OCI-LY1 (cell line): Measurements from ENCODE around the gene SYNE1.

Experiments
- H2AFZ ChIP-seq: fragments of 200-600 bp; sonication (generic), shearing (Covaris generic); 2 replicates; pipeline ENCODE4 v1.6.0; 2014; ENCODE audit warnings: antibody characterized with exemption, mild to moderate bottlenecking, low read length
- H3F3A ChIP-seq: fragments of 200-600 bp; sonication (generic), shearing (Covaris generic); 2 replicates; pipeline ENCODE4 v1.6.0; 2014; ENCODE audit warnings: mild to moderate bottlenecking, antibody characterized with exemption, low read length, moderate library complexity; ENCODE audit not compliant: insufficient read depth
- H3K27ac ChIP-seq: fragments of 200-600 bp; sonication (generic); 2 replicates; pipeline ENCODE4 v1.5.1; 2014; ENCODE audit warnings: low read length, mixed run types, mild to moderate bottlenecking, low read depth; ENCODE audit not compliant: poor library complexity, severe bottlenecking
- H3K27me3 ChIP-seq: fragments of 200-600 bp; sonication (generic); 2 replicates; pipeline ENCODE4 v1.6.0; 2014; ENCODE audit warnings: antibody characterized with exemption, mild to moderate bottlenecking, low read length, moderate library complexity; ENCODE audit not compliant: insufficient read depth
- H3K36me3 ChIP-seq: fragments of 200-600 bp; sonication (generic); 2 replicates; pipeline ENCODE4 v1.6.1; 2014; ENCODE audit warnings: mild to moderate bottlenecking, antibody characterized with exemption, low read length, moderate library complexity, mixed read lengths; ENCODE audit not compliant: insufficient read depth
- H3K4me1 ChIP-seq: fragments of 200-600 bp; sonication (generic); 2 replicates; pipeline ENCODE4 v1.5.1; 2014; ENCODE audit warnings: mild to moderate bottlenecking, low read length, moderate library complexity; ENCODE audit not compliant: insufficient read depth, severe bottlenecking
- H3K4me2 ChIP-seq: fragments of 200-600 bp; sonication (generic), shearing (Covaris generic); 2 replicates; pipeline ENCODE4 v1.6.1; 2014; ENCODE audit warnings: low read length
- H3K4me3 ChIP-seq: fragments of 200-600 bp; sonication (generic); 2 replicates; pipeline ENCODE4 v1.5.1; 2014; ENCODE audit warnings: low read length, low read depth, mild to moderate bottlenecking, mixed read lengths; ENCODE audit not compliant: poor library complexity, severe bottlenecking
- H3K79me2 ChIP-seq: fragments of 200-600 bp; shearing (Covaris generic); 2 replicates; pipeline ENCODE4 v1.6.1; 2016; ENCODE audit warnings: mixed run types, low read length, mixed read lengths; ENCODE audit not compliant: insufficient read depth
- H3K9ac ChIP-seq: fragments of 200-600 bp; sonication (generic), shearing (Covaris generic); 2 replicates; pipeline ENCODE4 v1.6.1; 2014; ENCODE audit warnings: mild to moderate bottlenecking, low read length, mixed read lengths
- H3K9me2 ChIP-seq: fragments of 200-600 bp; sonication (generic), shearing (Covaris generic); 2 replicates; pipeline ENCODE4 v1.6.1; 2014; ENCODE audit warnings: low read depth, mild to moderate bottlenecking, low read length, mixed read lengths
- H3K9me3 ChIP-seq: fragments of 200-600 bp; shearing (Covaris generic); 2 replicates; pipeline ENCODE4 v1.6.1; 2014; ENCODE audit warnings: low read length, mixed read lengths
- H4K20me1 ChIP-seq: fragments of 200-600 bp; sonication (generic), shearing (Covaris generic); 2 replicates; pipeline ENCODE4 v1.6.0; 2016; ENCODE audit warnings: mild to moderate bottlenecking, low read length; ENCODE audit not compliant: insufficient read depth
- CTCF ChIP-seq: fragments of 200-600 bp; sonication (generic), shearing (Covaris generic); IDR thresholded peaks from 2 replicates; pipeline ENCODE4 v1.5.1; 2017; ENCODE audit warnings: mild to moderate bottlenecking, antibody characterized with exemption, low read length, moderate library complexity, mixed read lengths
- EZH2 ChIP-seq: fragments of 200-600 bp; sonication (generic), shearing (Covaris generic); IDR thresholded peaks from 2 replicates; pipeline ENCODE4 v1.8.0; 2017; ENCODE audit warnings: borderline replicate concordance, mixed run types, mild to moderate bottlenecking, antibody characterized with exemption, low read length, moderate library complexity, mixed read lengths

The SYNE1 gene

GRCh38 chr6:152257581-152257980, 379.6 kb downstream of the SYNE1 start:
- Histone ChIP-seq H3K4me3 (no peak overlapping the region), H3K36me3 (peaks cover 82% of the 10 kb centered on the region), H3K9me2 (no peaks in the 10 kb centered on the region), H3K4me2 (no peak overlapping the region), H3F3A (no peaks in the 10 kb centered on the region), H3K4me1 (no peaks in the 10 kb centered on the region), H4K20me1 (no peaks in the 10 kb centered on the region), H3K27ac (no peak overlapping the region), H3K27me3 (no peaks in the 10 kb centered on the region), H3K9me3 (peaks cover under 1% of the 10 kb centered on the region; the same call in 1 of the 2 replicates), H2AFZ (no peak overlapping the region), H3K9ac (no peak overlapping the region), H3K79me2 (no peaks in the 10 kb centered on the region)
- TF ChIP-seq CTCF = no peak
- TF ChIP-seq EZH2 = no peak

GRCh38 chr6:152250127-152250526, 387.0 kb downstream of the SYNE1 start:
- Histone ChIP-seq H4K20me1 (no peaks in the 10 kb centered on the region), H3K4me2 (no peak overlapping the region), H2AFZ (no peak overlapping the region), H3K4me3 (no peak overlapping the region), H3K79me2 (no peaks in the 10 kb centered on the region), H3F3A (no peaks in the 10 kb centered on the region), H3K9me3 (no peaks in the 10 kb centered on the region), H3K27ac (no peak overlapping the region), H3K36me3 (peaks cover 57% of the 10 kb centered on the region), H3K27me3 (no peaks in the 10 kb centered on the region), H3K9ac (no peak overlapping the region), H3K9me2 (no peaks in the 10 kb centered on the region), H3K4me1 (no peaks in the 10 kb centered on the region)
- TF ChIP-seq CTCF (no peak), EZH2 (no peak)

DNA sequence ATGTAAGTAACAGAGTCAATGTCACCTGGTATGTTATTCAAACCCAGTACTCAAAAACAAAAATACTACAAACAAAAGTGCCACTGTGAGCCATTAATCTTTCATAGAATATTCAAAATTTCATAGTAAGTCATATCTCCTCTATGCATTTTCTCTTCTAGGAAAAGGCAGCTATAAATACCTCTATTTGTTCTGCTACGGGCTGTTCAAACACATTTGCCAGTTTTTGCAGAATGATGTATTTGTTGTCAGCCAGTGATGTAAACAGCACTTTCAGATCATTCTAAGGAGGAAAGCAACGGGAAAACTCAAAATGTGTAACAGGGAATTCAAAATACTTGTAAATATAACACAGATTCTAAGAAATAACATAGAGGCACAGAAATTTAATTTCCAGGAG, 388.2 kb downstream of the SYNE1 start:
- H3K27me3 ChIP-seq = no peaks in the 10 kb centered on the region
- H3F3A ChIP-seq = no peaks in the 10 kb centered on the region
- H3K4me3 ChIP-seq = no peak overlapping the region
- H3K9ac ChIP-seq = no peak overlapping the region
- no peaks in the 10 kb centered on the region for H3K79me2 ChIP-seq
- no peaks in the 10 kb centered on the region for H3K9me3 ChIP-seq
- no peak overlapping the region for H2AFZ ChIP-seq
- H3K4me2 ChIP-seq = no peak overlapping the region
- H4K20me1 ChIP-seq = no peaks in the 10 kb centered on the region
- H3K36me3 ChIP-seq = peaks cover 58% of the 10 kb centered on the region
- no peaks in the 10 kb centered on the region for H3K9me2 ChIP-seq
- TF ChIP-seq EZH2 = no peak
- no peak overlapping the region for H3K27ac ChIP-seq
- H3K4me1 ChIP-seq = no peaks in the 10 kb centered on the region

- Histone ChIP-seq H3K27ac (no peak overlapping the region), H3K36me3 (peaks cover 65% of the 10 kb centered on the region), H3K4me1 (no peaks in the 10 kb centered on the region), H3F3A (no peaks in the 10 kb centered on the region), H3K4me3 (no peak overlapping the region), H4K20me1 (no peaks in the 10 kb centered on the region), H2AFZ (no peak overlapping the region), H3K9me2 (no peaks in the 10 kb centered on the region), H3K27me3 (no peaks in the 10 kb centered on the region), H3K9me3 (no peaks in the 10 kb centered on the region), H3K9ac (no peak overlapping the region), H3K79me2 (no peaks in the 10 kb centered on the region), H3K4me2 (no peak overlapping the region)
- no peak for TF ChIP-seq EZH2
- no peak for TF ChIP-seq CTCF
Observed at GRCh38 chr6:152246554-152247337, 390.4 kb downstream of the SYNE1 start.
